LNCAP (cell line): ENCODE data around the gene ALPG.

Experiments used
- CTCF ChIP-seq: fragments of 450-650 bp; IDR thresholded peaks from 2 replicates; pipeline ENCODE4 v1.5.1; 2017; ENCODE audit warnings: mild to moderate bottlenecking

ALPG gene

GRCh38 chr2:232367591-232368233, 38.9 kb upstream of the ALPG start:
- no peak for TF ChIP-seq CTCF

- no peak for TF ChIP-seq CTCF
Measured at GRCh38 chr2:232368311-232368731, 38.3 kb upstream of the ALPG start.

- TF ChIP-seq CTCF: no peak
Measured at GRCh38 chr2:232369126-232369951, 37.3 kb upstream of the ALPG start.

GRCh38 chr2:232372231-232373208, 34.1 kb upstream of the ALPG start:
- TF ChIP-seq CTCF: no peak

GRCh38 chr2:232374356-232374755, 32.3 kb upstream of the ALPG start:
- no peak for TF ChIP-seq CTCF

GRCh38 chr2:232375164-232375563, 31.5 kb upstream of the ALPG start:
- no peak for TF ChIP-seq CTCF

GRCh38 chr2:232376260-232376659, 30.4 kb upstream of the ALPG start:
- no peak for TF ChIP-seq CTCF
